ENCODE data around the gene PPP1R14B.
A peak's percentile ranks its signal among the peaks of the same experiment; 100 is the strongest.

Gene PPP1R14B

GRCh38 chr11:64268025-64268892 is 21.5 kb upstream of the PPP1R14B start:
- TF ChIP-seq CTCF (IDR thresholded peaks at IDR 0.05; ENCODE audit: low read length, missing control alignments): no peak
- H3K4me3 ChIP-seq (replicated peaks; ENCODE audit: low read depth, low read length): peak overlapping the region; percentile 67
- peak; percentile 83 for DNase-seq (ENCODE audit: low read depth)

GRCh38 chr11:64267207-64267945 is 20.6 kb upstream of the PPP1R14B start:
- TF ChIP-seq CTCF (IDR thresholded peaks at IDR 0.05; ENCODE audit: low read length, missing control alignments): no peak
- peak; percentile 25 for DNase-seq (ENCODE audit: low read depth)
- no peak overlapping the region for H3K4me3 ChIP-seq (replicated peaks; ENCODE audit: low read depth, low read length)

DNA sequence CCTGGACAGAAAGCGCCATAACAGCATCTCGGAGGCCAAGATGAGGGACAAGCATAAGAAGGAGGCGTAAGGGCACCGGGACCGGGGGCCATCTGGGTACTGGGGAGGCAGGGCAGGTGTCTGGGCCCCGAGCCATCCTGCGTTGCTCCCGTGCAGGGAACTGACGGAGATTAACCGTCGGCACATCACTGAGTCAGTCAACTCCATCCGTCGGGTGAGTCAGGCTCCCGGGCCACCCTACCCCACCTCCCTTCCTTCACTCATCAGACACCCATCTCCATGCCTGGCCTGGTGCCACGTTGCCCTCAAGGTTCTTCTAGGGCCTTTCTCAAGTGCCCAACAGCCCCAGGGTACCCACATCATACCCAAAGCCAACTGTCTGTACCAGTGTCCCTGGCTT is 19.6 kb upstream of the PPP1R14B start:
- peak; percentile 20 for DNase-seq (ENCODE audit: low read depth)
- H3K4me3 ChIP-seq (replicated peaks; ENCODE audit: low read depth, low read length): no peak overlapping the region
- no peak for TF ChIP-seq CTCF (IDR thresholded peaks at IDR 0.05; ENCODE audit: low read length, missing control alignments)

GRCh38 chr11:64265176-64266160 is 18.7 kb upstream of the PPP1R14B start:
- no peak overlapping the region for H3K4me3 ChIP-seq (replicated peaks; ENCODE audit: low read depth, low read length)
- TF ChIP-seq CTCF (IDR thresholded peaks at IDR 0.05; ENCODE audit: low read length, missing control alignments): no peak
- no peak for DNase-seq (ENCODE audit: low read depth)

- DNase-seq (ENCODE audit: low read depth): no peak
- H3K4me3 ChIP-seq (replicated peaks; ENCODE audit: low read depth, low read length): no peak overlapping the region
- TF ChIP-seq CTCF (IDR thresholded peaks at IDR 0.05; ENCODE audit: low read length, missing control alignments): no peak
These were observed 17.7 kb upstream of the PPP1R14B start for GRCh38 chr11:64264371-64264852.

DNA sequence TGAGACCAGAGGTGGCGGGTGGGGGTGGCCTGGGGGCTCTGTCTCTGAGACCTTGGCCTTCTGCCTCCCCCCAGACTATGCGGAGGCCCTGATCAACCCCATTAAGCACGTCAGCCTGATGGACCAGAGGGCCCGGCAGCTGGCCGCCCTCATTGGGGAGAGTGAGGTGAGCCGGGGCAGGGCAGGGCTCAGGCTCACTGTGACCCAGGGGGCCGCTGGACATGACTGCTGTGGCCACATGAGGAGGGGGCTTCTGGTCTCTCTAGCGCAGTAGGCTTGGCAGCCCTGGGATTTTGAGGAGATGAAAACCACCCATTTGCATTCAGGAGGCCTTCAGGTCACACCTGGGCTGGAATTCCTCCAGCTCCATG is 17.2 kb upstream of the PPP1R14B start:
- no peak for DNase-seq (ENCODE audit: low read depth)
- no peak overlapping the region for H3K4me3 ChIP-seq (replicated peaks; ENCODE audit: low read depth, low read length)
- TF ChIP-seq CTCF (IDR thresholded peaks at IDR 0.05; ENCODE audit: low read length, missing control alignments): no peak
